Urothelium cell line (cell line): Measurements from ENCODE around the gene LCORL.
A peak's percentile ranks its signal among the peaks of the same experiment; 100 is the strongest.
"Not testable (repeated sequence)": the region's sequence is repeated elsewhere in the genome, so short reads cannot be mapped to it uniquely, and the experiment has no call there.

Experiments
- DNase-seq: peaks from one replicate; pipeline ENCODE4 v3.0.0; 2011; ENCODE audit warnings: low spot score, mixed read lengths
- FAIRE-seq: peaks from 2 replicates; lab custom pipeline; 2011; peaks lifted over from hg19 to GRCh38; lab: Jason Lieb, UNC

Gene LCORL

DNA sequence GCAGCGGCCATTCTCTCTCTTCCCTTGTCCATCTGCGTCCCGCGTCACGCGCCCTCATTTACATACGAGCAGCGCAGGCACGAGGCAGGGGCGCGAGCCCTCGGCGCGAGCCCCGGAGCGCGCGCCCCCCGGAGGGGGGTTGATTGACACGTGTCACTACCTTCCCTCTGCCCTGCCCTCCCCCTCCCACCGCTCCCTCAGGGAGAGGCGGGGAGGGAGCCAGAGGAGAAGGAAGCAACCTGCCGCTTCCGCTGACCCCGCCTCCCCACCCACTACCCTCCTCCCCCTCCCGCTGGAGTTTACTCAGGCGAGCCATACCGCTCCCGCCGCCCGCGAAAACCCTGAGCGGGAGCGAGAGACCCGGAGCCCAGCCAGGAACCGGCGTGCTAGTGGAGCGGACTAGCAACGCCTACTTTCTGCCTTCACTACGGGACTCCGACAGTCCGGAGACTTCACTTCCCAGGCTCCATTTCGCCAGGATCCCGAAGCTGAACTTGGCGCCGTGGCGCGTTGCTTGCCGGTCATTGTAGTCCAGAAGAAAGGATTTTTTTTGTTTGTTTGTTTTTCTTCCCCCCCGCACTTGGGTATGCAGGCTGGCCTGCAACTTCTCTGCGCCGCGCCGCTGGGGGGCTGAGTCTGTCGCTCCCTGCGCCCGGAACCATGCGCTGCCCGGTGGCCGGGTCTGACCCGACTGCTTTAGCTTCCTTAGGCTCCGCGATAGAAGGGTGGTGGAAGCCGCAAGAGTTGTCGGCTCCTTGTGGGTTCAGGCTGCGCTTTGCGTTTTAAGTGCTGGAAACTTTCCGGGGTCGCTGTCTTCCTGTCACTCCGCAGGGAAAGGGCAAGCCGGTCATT is at the start of gene LCORL:
Gene LCORL (minus strand): TSS at position 36 of the 852 bp plus-strand sequence. CDS start 4 bp downstream, at position 32.
- peak; percentile 86 for DNase-seq
- no peak for FAIRE-seq

- DNase-seq (no peak), FAIRE-seq (no peak)
These were observed 48.3 kb upstream of the LCORL start for GRCh38 chr4:18069810-18070209.

GRCh38 chr4:18067031-18067430 is 45.5 kb upstream of the LCORL start:
- DNase-seq (no peak), FAIRE-seq (no peak)

- FAIRE-seq = no peak
- no peak for DNase-seq
These were observed 41.5 kb upstream of the LCORL start for GRCh38 chr4:18063079-18063478.

GRCh38 chr4:18057821-18058533 is 36.4 kb upstream of the LCORL start:
- DNase-seq (no peak), FAIRE-seq (no peak)

- no peak for FAIRE-seq
- no peak for DNase-seq
These were observed 34.5 kb upstream of the LCORL start for GRCh38 chr4:18056030-18056429.

- FAIRE-seq (no peak), DNase-seq (no peak)
These were observed 30.6 kb upstream of the LCORL start for GRCh38 chr4:18052158-18052557.

- FAIRE-seq = no peak
- no peak for DNase-seq
These were observed 29.7 kb upstream of the LCORL start for GRCh38 chr4:18051281-18051680.

DNA sequence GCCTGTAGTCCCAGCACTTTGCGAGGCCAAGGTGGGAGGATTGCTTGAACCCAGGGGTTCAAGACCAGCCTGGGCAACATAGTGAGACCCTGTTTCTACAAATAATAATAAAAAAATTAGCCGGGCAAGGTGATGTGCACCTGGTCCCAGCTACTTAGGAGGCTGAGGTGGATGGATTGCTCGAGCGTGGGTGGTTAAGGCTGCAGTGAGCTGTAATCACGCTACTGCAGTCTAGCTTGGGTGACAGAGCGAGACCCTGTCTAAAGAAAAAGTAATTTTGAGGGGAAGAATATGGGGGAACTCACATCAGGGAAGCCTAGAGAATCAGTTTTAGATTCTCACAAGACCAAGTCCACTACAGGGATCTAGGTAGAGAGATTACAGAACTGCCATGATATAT is 28.9 kb upstream of the LCORL start:
- no peak for FAIRE-seq
- no peak for DNase-seq

DNA sequence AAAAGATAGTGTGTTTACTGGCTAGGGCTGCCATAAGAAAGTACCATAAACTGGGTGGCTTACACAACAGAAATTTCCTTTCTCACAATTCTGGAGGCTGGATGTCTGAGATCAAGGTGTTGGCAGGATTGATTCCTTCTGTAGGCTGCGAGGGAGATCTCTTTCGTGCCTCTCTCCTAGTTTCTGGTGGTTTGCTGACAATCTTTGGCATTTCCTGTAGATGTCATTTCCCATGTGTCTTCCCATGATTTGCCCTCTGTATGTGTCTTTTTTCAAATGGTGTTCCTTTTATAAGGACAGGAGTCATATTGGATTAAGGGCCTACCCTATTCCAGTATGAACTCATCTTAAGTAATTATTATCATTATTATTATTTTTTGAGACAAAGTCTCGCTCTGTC is 27.9 kb upstream of the LCORL start:
- DNase-seq = no peak
- no peak for FAIRE-seq

DNA sequence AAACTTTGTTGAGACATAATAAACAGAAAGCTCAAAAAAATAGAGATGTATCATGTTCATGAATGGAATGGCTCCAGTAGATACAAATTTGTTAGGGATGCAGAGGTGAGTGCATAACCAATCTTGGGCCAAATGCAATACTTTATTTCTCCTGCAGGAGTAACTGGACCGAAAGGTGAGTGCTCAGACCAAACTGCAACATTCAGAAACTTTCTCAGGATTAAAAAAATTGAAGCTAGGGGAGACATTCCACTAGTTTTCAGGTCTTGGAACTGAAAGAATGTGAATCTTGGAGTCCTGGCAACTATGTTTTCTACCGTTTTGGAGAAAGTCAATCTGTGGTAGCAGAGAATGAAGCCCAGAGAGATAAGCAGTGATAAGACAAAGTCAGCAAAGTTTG is 21.2 kb upstream of the LCORL start:
- DNase-seq = no peak
- no peak for FAIRE-seq

GRCh38 chr4:18042012-18042411 is 20.5 kb upstream of the LCORL start:
- DNase-seq = no peak
- no peak for FAIRE-seq

DNA sequence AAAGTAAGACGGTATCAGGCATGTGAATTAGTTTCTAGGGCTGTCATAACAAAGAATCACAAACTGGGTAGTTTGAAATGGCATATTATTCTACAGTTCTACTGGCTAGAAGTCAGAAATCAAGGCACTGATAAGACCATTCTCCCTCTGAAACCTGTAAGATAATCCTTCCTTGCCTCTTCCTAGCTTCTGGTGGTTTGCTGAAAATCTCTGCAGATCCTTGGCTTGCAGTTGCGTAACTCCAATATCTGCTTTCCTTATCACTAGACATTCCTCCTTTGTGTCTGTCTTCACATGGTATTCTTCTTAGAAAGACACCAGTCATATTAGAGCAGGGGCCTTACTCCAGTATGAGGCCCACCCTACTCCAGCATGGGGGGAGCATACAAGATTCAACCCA is 19.6 kb upstream of the LCORL start:
- FAIRE-seq = no peak

GRCh38 chr4:18039113-18039512 is 17.6 kb upstream of the LCORL start:
- no peak for FAIRE-seq
- no peak for DNase-seq

More for the DNA sequence above, 19.6 kb upstream of the LCORL start:
- no peak for DNase-seq

DNA sequence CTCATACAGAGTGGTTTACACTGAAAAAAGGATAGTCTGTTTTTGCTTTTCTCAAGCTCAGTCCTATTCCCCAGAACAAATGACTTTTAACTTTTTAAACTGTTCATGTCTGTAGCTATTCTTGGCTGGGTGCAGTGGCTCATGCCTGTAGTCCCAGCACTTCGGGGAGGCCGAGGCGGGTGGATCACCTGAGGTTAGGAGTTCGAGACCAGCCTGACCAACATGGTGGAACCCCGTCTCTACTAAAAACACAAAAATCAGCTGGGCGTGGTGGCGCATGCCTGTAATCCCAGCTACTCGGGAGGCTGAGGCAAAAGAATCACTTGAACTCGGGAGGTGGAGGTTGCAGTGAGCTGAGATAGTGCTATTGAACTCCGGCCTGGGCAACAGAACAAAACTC is 14.8 kb upstream of the LCORL start:
- not testable (repeated sequence) for DNase-seq, FAIRE-seq

GRCh38 chr4:18034099-18034498 is 12.5 kb upstream of the LCORL start:
- FAIRE-seq (no peak), DNase-seq (no peak)

DNA sequence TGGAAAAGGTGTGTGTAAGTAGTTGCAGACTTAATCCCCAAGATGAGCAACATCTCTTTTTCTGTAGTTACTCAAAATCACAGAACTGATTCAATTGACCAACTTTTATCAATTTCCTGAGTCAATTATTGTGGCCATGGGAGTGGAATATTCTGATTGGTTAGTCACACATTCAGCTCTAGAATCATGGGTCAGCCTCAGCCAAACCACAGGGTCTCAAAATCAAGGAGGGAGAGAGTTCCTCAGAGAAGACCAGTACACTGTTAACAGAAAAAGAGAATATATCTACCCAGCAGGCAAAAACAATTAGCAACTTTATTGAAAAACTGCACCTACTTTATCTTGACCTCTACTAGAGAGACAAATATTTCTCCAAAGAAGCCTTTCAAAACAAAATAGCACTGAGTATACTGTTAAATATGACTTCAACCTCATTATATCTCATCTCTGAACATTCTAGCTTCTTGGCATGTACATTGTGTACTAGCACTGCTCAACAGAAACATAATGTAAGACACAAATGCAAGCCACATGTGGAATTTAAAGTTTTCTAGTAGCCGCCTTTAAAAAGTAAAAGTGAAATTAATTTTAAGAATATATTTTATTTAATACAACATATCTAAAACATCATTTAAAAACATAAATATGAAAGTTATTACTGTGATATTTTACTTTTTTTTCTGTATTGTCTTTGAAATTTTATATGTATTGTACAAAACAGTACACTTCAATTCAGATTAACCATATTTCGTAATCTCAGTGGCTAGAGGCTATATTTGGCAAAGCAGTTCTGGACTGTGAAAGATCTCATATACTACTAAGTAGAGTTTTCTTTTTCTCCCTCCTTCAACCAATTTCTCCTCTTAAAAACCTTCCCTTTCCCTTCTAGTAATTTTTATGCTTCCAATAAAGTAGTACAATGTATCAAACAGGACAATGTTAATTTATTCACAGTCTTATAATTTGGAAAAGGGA is 11.8 kb upstream of the LCORL start:
- FAIRE-seq = no peak
- DNase-seq = no peak

DNA sequence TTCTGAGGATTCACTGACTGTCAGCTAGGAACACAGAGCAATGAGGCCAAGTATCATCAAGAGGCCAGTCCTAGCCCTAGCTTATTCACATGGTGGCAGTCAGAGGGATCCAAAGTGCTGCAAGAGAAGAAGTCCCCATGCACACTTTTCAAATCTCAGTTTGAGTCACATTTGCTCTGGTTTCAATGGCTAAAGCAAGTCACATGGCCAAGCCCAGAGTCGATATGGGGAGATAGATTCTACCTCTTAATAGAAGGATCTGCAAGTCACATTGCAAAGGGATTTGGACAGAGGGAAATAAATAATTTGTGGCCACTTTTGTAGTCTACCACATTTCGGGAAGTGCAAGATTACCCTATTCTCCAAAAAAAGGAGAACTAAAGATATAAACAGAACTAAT is 3.7 kb upstream of the LCORL start:
- DNase-seq (no peak), FAIRE-seq (no peak)

DNA sequence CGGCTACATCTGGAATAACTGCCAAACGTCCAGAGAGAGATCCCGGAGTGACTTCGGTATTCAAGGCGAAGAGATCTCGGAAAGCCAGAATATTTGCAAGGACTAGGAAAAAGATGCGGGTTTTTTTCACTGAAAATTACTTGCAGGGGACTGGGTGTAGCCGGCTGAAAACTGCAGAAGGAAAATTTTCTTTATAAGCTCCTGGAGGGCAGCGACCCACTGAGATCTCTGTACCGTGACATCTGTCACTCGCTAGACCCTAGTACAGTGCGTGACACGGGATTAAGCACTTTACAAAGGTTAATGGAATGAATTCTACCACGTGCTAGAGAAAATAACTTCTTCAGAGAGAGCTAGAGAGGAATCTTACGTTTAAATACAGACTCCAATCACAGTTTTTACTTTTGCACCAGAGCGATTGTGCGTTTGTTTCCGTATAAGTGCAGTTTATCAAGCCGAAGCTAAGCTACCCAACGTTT is 1.1 kb upstream of the LCORL start:
- DNase-seq (no peak), FAIRE-seq (no peak)

- FAIRE-seq = no peak
- DNase-seq = no peak
These were observed 160 bp downstream of the LCORL start for GRCh38 chr4:18021470-18021719.
